ENCODE results near the gene MPEG1.

- TF ChIP-seq CTCF (IDR thresholded peaks at IDR 0.05; ENCODE audit: borderline replicate concordance, extremely low read depth, low read length, poor library complexity, severe bottlenecking) = no peak
- no peak for TF ChIP-seq EZH2 (IDR thresholded peaks at IDR 0.05; ENCODE audit: borderline replicate concordance, low read depth, low read length, severe bottlenecking)
Measured at GRCh38 chr11:59187035-59187434, 25.7 kb downstream of the MPEG1 start.

All from DND-41 (cell line).